Measurements from ENCODE around the gene SERPINB6.
"Not testable (repeated sequence)": the region's sequence is repeated elsewhere in the genome, so short reads cannot be mapped to it uniquely, and the experiment has no call there.

The SERPINB6 gene

GRCh38 chr6:2998998-2999617, 27.7 kb upstream of the SERPINB6 start:
- DNase-seq = peak; percentile 31

DNA sequence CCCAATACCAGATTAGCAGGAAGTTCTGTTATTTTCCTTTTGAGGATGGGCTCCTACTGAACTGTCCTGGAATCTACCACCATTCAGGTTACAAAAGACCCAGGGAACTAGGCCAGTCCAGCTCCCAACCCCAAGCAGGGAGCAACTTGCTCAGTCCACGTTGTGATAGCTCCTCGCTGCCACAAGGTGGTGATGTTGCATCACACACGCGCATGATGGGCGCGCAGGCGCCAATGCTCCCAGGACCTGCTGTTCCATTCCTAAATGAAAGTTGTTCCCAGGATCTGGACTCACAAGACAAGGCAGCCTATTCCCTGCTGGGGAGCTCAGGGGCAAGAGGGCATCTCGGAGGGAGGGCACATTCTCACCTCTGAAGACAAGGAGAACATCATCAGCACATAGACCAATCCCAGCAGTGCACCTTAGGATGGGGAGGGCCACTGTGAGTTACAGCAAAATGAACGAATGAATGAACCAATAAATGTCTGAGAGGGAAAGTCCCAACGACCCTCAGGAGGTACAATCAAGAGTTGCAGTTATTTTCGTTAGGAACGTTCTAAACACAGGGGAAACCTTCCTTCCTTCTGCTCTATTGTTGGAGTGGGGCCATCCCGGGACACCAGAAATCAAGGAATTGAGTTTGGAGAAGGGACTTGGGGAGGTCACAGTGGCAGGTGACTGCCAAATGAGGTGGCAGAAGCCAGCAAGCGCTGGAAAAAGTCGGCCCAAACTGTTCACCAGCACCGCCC, 27.1 kb upstream of the SERPINB6 start:
- DNase-seq = not testable (repeated sequence)

DNA sequence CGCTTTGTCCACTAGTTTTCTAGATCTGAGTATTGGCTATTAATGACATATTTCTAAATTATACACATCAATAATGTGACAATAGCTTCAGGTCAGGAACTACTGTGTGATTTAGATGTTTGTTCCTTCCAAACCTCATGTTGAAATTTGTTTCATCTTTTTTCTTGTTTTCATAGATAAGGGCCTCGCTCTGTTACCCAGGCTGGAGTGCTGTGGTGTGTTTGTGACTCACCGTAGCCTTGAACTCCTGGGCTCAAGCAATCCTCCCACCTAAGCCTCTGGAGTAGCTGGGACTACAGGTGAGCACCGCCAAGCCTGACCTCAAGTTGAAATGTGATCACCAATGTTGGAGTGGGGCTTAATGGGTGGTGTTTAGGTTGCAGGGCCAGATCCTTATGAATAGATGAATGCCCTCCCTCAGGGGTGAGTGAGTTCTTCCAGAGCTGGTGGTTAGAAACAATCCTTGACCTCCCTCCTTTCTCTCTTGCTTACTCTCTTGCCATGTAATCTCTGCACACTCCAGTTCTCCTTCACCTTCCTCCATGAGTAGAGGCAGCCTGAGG, 22.5 kb upstream of the SERPINB6 start:
- peak; percentile 25 for DNase-seq

DNA sequence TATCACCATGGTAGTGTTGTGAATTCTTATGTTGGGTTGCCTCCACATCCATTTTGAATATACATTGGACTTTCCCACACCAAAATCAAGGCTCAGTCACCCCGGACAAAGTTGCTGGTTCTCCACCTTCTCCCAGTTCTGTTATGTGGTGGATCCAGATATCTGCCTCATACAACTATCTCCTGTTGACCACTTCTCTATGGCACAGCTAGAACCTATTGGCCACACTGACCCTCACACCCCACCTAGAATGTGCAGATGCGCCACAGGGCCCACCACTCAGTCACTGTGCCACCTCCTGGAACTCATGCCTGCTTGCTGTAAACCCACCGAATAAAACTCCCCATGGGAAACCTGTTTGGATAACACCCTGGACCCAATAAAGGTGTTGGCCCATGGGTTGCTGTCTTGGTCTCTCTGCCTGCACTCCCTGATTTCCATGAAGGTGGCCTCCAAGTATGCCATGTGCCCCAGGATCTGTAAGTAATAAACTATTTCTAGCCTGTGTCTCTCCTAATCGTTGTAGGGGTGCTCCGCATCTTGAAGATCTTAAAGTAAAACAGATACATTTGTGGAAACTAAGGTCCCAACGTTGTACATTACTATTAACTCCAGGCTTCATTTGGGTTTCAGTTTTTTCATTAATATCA, 21.1 kb upstream of the SERPINB6 start:
- DNase-seq = no peak

- DNase-seq = no peak
Observed at GRCh38 chr6:2990932-2991506, 19.7 kb upstream of the SERPINB6 start.

DNA sequence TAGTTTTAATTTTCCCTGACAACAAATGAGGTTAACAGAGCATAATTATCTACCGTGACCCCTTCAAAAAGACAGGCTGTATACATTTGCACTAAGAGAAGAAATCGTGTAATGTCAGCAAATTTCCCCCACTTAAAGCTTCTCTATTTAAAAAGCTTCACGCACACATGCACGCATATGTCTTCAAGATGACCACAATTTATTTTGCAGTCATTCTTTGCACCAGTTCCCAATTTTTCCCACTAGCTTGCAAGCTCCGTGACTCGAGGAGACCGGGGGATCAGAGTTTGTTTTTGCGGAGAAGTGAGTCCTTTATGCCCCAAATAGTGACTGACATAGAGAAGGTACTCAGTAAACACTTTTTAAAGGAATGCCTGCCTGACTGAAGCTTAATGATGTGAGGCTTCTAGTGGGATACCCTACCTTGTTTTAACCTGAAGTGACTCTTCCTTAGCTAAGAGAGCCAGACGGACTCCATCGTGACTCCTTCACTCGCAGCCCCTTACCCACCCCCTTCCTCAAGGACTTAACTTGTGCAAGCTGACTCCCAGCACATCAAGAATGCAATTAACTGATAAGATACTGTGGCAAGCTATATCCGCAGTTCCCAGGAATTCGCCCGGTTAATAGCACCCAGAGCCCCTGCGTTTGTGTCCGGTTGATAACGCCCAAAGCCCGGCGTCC, 19.0 kb upstream of the SERPINB6 start:
- DNase-seq = peak; percentile 3

GRCh38 chr6:2989332-2990247, 18.2 kb upstream of the SERPINB6 start:
- peak; percentile 80 for DNase-seq

GRCh38 chr6:2988426-2989331, 17.3 kb upstream of the SERPINB6 start:
- peak; percentile 47 for DNase-seq

DNA sequence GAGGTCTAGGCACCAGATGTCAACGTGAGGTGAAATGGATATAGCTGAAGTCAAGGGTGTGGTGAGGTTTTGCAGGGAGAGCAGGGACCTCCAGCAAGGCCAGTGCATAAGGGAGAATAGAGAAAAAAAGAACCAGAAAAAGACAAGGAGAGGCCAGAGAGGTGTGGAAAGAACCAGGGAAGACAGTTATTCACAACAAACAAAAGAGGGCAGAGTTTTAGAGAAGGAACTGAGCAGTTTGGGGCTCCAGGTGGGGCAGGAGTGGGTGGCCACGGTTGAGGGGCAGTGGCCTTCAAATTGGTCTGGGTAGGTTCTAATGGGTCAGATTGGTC, 16.7 kb upstream of the SERPINB6 start:
- DNase-seq = no peak

GRCh38 chr6:2986722-2987221, 15.4 kb upstream of the SERPINB6 start:
- DNase-seq = no peak

DNA sequence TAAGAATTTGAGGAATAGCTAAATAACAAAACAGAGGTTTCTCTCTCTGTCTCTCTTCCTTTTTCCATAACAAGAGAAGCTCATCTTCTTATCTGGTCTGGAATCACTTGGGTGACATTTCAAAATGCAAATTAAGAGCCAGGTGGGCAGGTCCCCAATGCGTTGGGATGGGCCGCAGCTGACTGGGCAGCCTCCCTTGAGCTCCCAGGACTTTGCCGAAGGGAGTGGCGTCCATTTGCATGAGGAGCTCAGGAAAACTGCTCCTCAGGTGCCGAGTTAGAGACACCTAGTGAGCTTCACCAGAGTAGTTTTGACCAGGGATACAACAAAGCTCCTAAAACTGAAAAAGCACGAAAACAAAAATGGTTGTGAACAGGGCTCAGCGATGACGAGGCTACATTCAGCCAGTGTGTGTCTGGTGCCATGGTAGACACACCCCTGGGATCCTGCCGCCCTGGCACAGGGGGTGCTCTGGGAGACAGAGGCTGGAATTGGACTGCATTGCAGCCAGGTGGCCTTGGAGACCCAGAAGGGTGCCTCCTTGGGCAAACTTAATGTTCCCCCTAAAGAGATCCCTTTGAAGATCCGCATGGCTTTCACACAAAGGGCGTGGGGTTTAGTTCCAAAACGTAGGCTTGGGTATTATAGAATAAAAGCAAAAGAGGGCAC, 13.5 kb upstream of the SERPINB6 start:
- DNase-seq = no peak

DNA sequence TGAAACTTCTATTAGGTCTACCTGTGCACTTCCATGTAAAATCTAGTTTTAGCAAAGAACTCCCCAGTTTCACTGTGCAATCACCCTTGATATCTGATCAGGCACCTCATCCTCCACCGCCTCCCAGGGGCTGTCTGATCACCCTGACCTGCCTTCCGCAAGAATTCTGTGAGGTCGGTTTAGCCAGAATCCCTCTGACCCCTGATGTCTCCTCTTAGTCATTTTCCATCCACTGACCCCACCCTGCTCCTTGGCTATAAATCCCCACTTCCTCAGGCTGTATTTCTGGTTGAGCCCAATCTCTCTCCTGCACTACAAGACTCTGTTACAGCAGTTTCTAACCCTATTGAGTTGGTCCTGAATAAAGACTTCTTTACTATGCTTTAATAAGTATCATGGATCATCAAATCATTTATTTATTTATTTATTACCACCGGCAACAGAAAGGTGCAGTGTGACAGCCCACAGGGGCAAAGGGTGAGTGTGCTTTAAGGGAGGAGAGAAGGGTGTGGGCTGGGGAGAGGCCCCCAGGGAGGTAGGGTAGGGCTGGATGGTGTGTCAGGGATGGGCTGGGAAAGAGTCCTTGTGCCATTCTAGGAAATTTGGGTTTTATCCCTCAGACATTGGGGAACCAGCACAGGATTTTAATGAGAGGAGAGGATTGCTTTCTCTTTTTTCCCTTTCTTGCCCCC, 11.2 kb upstream of the SERPINB6 start:
- DNase-seq = no peak

DNA sequence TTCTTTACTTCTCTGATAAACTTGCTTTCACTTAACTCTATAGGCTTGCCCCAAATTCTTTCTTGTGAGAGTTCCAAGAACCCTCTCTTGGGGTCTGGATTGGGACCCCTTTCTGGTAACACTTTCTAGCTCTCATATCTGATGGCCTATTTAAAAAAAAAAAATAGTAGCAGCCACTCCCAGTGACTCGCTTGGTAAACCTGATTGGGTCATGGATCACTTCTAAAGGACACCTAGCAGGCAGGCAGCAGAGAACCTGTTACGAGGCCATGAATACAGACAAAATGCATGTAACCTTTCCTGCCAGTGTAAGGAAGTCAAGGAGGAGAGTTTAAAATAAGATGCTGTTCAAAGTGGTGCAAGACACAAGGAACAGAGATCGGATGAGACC, 9.1 kb upstream of the SERPINB6 start:
- DNase-seq = no peak

DNA sequence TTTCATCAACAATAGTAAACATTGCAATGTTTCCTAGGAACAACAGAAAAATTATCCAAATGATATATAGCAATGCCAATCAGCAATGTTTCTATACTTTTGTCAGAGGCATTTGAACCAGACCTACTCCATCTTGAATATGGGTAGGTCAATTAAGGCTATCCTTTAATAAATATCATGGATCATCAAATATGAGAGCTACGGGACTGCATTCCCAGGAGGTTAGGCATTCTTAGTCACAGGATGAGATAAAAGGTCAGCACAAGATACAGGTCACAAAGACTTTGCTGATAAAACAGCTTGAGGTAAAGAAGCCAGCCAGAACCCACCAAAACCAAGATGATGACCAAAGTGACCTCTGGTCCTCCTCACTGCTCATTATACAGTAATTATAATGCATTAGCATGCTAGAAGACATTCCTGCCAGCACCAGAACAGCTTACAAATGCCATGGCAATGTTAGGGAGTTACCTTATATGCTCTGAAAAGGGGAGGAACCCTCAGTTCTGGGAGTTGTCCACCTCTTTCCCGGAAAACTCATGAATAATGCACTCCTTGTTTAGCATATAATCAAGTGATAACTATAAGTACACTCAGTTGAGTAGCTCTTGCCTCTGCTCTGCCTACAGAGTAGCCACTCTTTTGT, 8.6 kb upstream of the SERPINB6 start:
- no peak for DNase-seq

DNA sequence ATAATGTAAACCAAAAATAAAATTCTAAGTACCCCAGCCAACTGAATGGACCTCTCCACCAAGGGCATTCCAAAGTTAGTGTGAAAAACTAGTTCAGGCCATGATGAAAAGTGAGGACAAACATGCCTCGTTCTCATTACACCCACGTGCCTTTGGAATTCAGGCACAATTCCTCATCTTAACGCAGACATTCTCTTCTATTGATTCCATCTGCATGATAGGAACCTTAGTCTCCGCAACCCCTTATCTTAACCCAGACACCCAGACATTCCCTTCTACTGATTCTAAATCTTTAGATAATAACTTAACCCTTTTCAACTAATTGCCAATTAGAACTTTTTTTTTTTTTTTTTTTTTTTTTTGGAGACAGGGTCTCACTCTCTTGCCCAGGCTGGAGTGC, 7.6 kb upstream of the SERPINB6 start:
- DNase-seq = no peak

GRCh38 chr6:2977799-2978590, 6.6 kb upstream of the SERPINB6 start:
- no peak for DNase-seq

DNA sequence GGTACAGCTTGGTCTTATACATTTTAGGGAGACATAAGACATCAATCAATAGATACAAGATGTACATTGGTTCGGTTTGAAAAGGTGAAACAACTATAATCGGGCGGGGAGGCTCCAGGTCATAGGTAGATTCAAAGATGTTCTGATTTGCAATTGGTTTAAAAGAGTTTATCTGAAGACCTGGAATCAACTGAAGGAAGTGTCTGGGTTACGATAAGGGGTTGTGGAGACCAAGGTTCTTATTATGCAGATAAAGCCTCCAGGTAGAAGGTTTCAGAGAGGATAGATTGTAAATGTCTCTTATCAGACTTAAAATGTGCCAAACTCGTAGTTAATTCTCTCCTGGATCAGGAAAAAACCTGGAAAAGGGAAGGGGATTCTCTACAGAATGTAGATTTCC, 5.9 kb upstream of the SERPINB6 start:
- DNase-seq = no peak

- DNase-seq = no peak
Observed at GRCh38 chr6:2976571-2977085, 5.3 kb upstream of the SERPINB6 start.

All from DMS79 (cell line).